ENCODE data around the gene ITPR3. TPM values are rescaled to one million over a fixed set of nuclear protein-coding genes. Genes with fewer than 3 reads are reported as not detected.

Gene ITPR3
- total RNA-seq, 4 donors from 2014 or later, result 13.8 to 23.5 (median 19.6) TPM

DNA sequence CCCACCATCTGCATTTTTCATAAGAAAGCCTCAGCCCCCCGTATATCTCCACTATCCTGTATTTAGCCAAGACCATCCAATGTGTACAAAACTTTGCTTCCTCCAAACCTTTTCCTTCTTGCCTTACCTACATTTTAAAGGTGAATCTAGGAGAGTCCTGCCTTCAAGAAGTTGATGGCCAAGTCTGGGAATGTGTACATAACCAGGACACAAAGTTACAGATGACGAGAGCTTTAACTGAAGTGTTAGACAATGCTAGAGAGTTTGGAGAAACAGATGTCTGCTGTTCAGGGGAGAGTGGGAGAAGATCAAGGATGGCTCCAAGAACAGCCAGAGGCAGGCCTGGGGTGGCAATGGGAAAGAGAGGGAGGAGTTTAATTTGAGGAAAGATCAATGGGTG lies 92.7 kb downstream of the ITPR3 start:
- TF ChIP-seq CTCF (IDR thresholded peaks at IDR 0.05; ENCODE audit: low read depth), result no peak

DNA sequence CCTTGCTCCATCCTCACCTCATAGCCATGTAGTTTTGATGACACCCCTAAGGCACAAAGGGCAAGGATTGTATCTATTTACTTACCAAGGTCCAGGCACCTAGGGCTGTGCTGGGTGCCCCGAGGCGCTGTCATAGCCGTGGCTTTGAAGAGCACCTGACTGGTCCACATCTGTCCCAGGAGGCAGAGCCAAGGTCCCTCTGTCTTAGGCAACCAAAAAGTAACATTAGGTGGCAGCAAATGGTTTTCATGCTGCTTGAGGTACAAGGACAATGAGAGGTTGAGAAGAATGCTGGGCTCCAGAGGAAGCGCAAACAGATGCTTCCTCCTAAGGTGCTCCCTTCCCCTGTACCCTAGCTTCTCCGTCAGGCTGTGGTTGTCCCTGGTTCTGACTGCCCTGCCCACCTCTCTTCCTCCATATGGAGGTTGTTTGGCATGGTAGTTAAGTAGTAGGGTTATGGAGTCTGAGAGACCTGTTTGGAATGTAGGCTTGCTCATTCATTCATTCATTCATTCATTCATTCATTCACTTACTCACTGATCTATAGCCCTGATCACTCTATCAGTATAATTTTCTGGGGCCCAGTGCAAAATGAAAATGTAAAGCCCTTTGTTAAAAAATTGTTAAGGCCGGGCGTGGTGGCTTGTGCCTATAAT lies 93.4 kb downstream of the ITPR3 start:
- TF ChIP-seq CTCF (IDR thresholded peaks at IDR 0.05; ENCODE audit: low read depth), result no peak

GRCh38 chr6:33716379-33716778 lies 95.3 kb downstream of the ITPR3 start:
- TF ChIP-seq CTCF (IDR thresholded peaks at IDR 0.05; ENCODE audit: low read depth), result no peak

DNA sequence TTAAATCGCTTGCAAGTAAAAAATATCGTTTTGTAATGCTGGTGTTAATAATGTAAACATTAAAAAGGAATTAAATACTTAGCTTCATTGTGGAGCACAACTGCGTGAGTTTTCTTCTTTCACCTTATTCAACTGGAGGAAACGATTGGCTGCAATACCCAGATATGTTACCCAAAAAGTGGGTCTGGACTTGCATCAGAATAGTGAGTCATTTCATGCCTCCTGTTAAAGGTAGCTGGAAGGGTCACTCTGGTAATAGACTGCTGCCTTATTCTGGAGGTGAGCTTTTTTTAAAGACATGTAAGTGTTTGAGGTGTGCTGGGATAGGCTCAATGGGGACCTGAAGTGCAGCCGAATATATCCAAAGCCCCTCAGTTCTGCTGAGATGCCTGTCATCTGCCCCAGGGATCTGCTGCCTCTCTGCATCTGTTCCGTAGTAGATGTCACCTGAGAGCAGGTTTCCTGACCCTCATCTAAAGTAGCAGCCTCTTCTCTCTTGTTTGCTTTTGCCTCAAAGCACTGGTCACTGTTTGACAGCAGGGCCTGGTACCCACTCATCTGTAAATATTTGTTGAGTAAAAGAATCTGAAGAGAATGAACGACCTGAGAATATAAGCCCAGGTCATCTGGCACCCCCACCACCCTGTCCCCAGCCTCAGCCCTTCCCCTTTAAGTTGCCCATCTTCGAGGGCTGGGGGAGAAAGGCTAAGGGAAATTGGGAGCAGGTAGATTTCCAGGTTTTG lies 95.9 kb downstream of the ITPR3 start:
- TF ChIP-seq CTCF (IDR thresholded peaks at IDR 0.05; ENCODE audit: low read depth), result no peak

DNA sequence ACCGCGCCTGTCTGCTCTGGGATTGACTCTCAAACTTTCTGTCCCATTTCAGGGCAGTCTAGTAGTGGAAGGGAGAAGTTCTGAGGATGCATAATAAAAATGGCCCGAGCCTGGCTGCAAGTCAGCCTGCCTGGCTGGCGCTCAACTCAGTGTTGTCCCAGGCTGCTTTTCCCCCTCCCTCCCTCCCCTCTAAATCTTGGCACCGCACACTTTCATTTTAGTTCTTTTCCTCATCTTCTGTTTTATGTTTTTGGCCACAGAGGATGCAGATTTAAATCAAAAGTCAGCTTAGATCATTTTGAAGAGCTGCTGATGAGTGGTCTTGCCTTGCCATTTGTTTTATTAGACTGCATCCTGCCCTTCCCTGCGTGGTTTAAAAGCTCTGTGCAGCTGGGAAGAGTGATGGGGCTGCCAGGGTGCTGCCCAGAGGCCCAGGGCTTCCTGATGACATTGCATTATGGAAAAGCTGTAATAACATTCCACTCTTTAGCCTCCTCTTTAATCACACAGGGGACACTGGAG lies 96.9 kb downstream of the ITPR3 start:
- TF ChIP-seq CTCF (IDR thresholded peaks at IDR 0.05; ENCODE audit: low read depth), result no peak

GRCh38 chr6:33718713-33719112 lies 97.6 kb downstream of the ITPR3 start:
- TF ChIP-seq CTCF (IDR thresholded peaks at IDR 0.05; ENCODE audit: low read depth), result no peak

DNA sequence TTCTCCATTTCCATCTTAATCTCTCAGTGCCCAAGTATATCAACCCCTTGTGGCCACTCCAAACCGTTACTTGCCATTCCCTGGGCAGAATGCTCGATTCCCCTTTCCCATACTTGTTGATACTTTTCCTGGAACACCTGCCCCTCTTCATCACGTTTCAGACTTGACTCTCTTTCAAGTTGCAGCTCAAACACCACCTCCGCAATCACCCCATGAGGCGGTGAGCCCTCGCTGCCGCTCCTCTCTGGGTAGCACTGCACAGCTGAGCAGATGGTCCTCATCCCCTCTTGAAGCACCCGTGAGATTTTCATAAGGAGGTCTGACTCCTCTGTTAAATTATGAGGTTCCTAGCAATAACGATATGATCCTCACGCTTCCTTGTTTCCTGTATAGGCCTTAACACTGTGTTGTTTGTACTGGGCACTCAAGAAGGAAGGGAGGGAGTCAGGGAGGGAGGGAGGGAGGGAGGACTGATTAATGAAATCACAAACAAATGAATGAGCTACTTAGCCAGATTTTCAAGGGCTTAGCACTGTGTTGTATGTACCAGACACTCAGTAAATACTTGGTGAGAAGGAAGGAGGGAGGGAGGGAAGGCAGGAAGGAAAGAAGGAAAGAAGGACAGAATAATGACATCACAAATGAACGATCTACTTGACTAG lies 98.3 kb downstream of the ITPR3 start:
- no peak for TF ChIP-seq CTCF (IDR thresholded peaks at IDR 0.05; ENCODE audit: low read depth)
